PC-9 (cell line): Measurements from ENCODE around the gene MTG1. TPM values are rescaled to one million over a fixed set of nuclear protein-coding genes. Genes with fewer than 3 reads are reported as not detected.

Experiments
- BruUV-seq: library from RNA; stranded (reverse); fragments of 400-500 nt; replicated peaks from 2 replicates; lab custom pipeline; 2021; lab: Mats Ljungman, UMichigan
- CTCF ChIA-PET: fragments of 300-600 bp; sonication (Branson Sonifier 250); formaldehyde crosslinking; loops from one replicate; lab custom pipeline; 2022; ENCODE audit warnings: antibody characterized with exemption; lab: Charles Lee
- POLR2A ChIA-PET: fragments of 300-600 bp; sonication (Branson Sonifier 250); formaldehyde crosslinking; loops from one replicate; lab custom pipeline; 2022; ENCODE audit warnings: antibody characterized with exemption; ENCODE audit not compliant: unreplicated experiment; lab: Charles Lee
- DNase-seq, 2 experiments: peaks; one replicate each; pipeline versions ENCODE4 v3.0.0 to v3.0.0-alpha.2; 2015 to 2022; ENCODE audit warnings: mixed read lengths in 1 of 2
- H2AFZ ChIP-seq: fragments of 200-600 bp; sonication (generic); 2 replicates; pipeline ENCODE4 v1.8.1; 2017; ENCODE audit warnings: antibody characterized with exemption
- H3F3A ChIP-seq: fragments of 200-600 bp; sonication (generic); 2 replicates; pipeline ENCODE4 v1.8.1; 2017; ENCODE audit warnings: antibody characterized with exemption, mild to moderate bottlenecking, low read depth; ENCODE audit not compliant: insufficient read depth
- H3K27ac ChIP-seq: fragments of 200-600 bp; sonication (generic); 2 replicates; pipeline ENCODE4 v1.6.1; 2016; ENCODE audit warnings: mixed run types
- H3K27me3 ChIP-seq: fragments of 200-600 bp; sonication (generic); 2 replicates; pipeline ENCODE4 v1.6.1; 2016; ENCODE audit warnings: low read depth, mixed run types; ENCODE audit not compliant: insufficient read depth
- H3K36me3 ChIP-seq: fragments of 200-600 bp; sonication (generic); 2 replicates; pipeline ENCODE4 v1.6.1; 2016; ENCODE audit warnings: low read depth, mixed run types
- H3K4me1 ChIP-seq: fragments of 200-600 bp; sonication (generic); replicated peaks from 2 replicates; pipeline ENCODE4 v1.6.1; 2016; ENCODE audit warnings: mixed run types; ENCODE audit not compliant: insufficient read depth
- H3K4me2 ChIP-seq: fragments of 200-600 bp; sonication (generic); 2 replicates; pipeline ENCODE4 v1.6.1; 2017; ENCODE audit warnings: mixed run types
- H3K4me3 ChIP-seq: fragments of 200-600 bp; sonication (generic); 2 replicates; pipeline ENCODE4 v1.6.1; 2016; ENCODE audit warnings: mixed run types
- H3K79me2 ChIP-seq: fragments of 200-600 bp; sonication (generic); 2 replicates; pipeline ENCODE4 v1.6.1; 2017; ENCODE audit warnings: low read depth, mixed run types
- H3K9me2 ChIP-seq: fragments of 200-600 bp; sonication (generic); 2 replicates; pipeline ENCODE4 v1.8.1; 2017; ENCODE audit warnings: mild to moderate bottlenecking; ENCODE audit not compliant: insufficient read depth
- H3K9me3 ChIP-seq: fragments of 200-600 bp; sonication (generic); 2 replicates; pipeline ENCODE4 v1.8.1; 2016; ENCODE audit warnings: low read depth; ENCODE audit not compliant: insufficient read depth
- H4K20me1 ChIP-seq: fragments of 200-600 bp; sonication (generic); 2 replicates; pipeline ENCODE4 v1.8.1; 2017; ENCODE audit not compliant: insufficient read depth
- CTCF ChIP-seq: fragments of 200-600 bp; sonication (generic); conservative IDR thresholded peaks from 2 replicates; pipeline ENCODE4 v1.6.1; 2017; ENCODE audit warnings: mixed run types, antibody characterized with exemption, mild to moderate bottlenecking, moderate library complexity
- EZH2 ChIP-seq: fragments of 200-600 bp; sonication (generic); IDR thresholded peaks from 2 replicates; pipeline ENCODE4 v1.8.0; 2017; ENCODE audit warnings: antibody characterized with exemption, low read depth
- intact Hi-C: fragments of 100-400 bp; cut with micrococcal nuclease; formaldehyde crosslinking; loops from one replicate; pipeline ENCODE4 v1.10.0; 2022; ENCODE audit not compliant: unreplicated experiment
- total RNA-seq: library from RNA; stranded (reverse); gene quantifications from 2 replicates; pipeline ENCODE4 v1.2.3, GENCODE V29; 2021

MTG1 gene
- total RNA-seq, 1 experiment from 2014 or later: 33.0 TPM

- TF ChIP-seq CTCF (no peak), EZH2 (no peak)
- ChIA-PET POLR2A (no interaction called here), CTCF (no interaction called here)
- Histone ChIP-seq H4K20me1 (no peaks in the 10 kb centered on the region), H3K4me1 (no peaks in the 10 kb centered on the region), H3K9me3 (no peaks in the 10 kb centered on the region), H3K9me2 (no peaks in the 10 kb centered on the region), H3K36me3 (no peaks in the 10 kb centered on the region), H3K27me3 (no peaks in the 10 kb centered on the region), H3K4me2 (no peak overlapping the region), H3K79me2 (no peaks in the 10 kb centered on the region), H3F3A (no peaks in the 10 kb centered on the region), H3K4me3 (no peak overlapping the region), H2AFZ (no peak overlapping the region), H3K27ac (no peak overlapping the region)
- DNase-seq: no peak
- BruUV-seq: no TSS peak
- intact Hi-C loops: no loop called here
These were observed 38.7 kb upstream of the MTG1 start for GRCh38 chr10:133355266-133355665.

GRCh38 chr10:133355991-133356390 is 38.0 kb upstream of the MTG1 start:
- ChIA-PET POLR2A (no interaction called here), CTCF (no interaction called here)
- BruUV-seq: no TSS peak
- Histone ChIP-seq H3K4me1 (no peaks in the 10 kb centered on the region), H3F3A (no peaks in the 10 kb centered on the region), H3K27ac (no peak overlapping the region), H3K9me2 (no peaks in the 10 kb centered on the region), H3K9me3 (no peaks in the 10 kb centered on the region), H3K4me3 (no peak overlapping the region), H3K79me2 (no peaks in the 10 kb centered on the region), H3K4me2 (0 out of 2 replicates have a peak overlapping the region, but pooled peaks have one; percentile 82), H3K27me3 (no peaks in the 10 kb centered on the region), H3K36me3 (no peaks in the 10 kb centered on the region), H2AFZ (no peak overlapping the region), H4K20me1 (no peaks in the 10 kb centered on the region)
- TF ChIP-seq CTCF: no peak
- no peak for TF ChIP-seq EZH2
- DNase-seq: no peak
- intact Hi-C loops: no loop called here

GRCh38 chr10:133356549-133357284 is 37.2 kb upstream of the MTG1 start:
- Histone ChIP-seq H3K27ac (no peak overlapping the region), H3K4me3 (peak overlapping the region; percentile 63), H3K27me3 (no peaks in the 10 kb centered on the region), H3K9me2 (no peaks in the 10 kb centered on the region), H3K79me2 (no peaks in the 10 kb centered on the region), H3K36me3 (no peaks in the 10 kb centered on the region), H3K9me3 (no peaks in the 10 kb centered on the region), H2AFZ (peak overlapping the region; percentile 82), H3K4me2 (peak overlapping the region; percentile 82), H4K20me1 (no peaks in the 10 kb centered on the region), H3K4me1 (no peaks in the 10 kb centered on the region), H3F3A (no peaks in the 10 kb centered on the region)
- ChIA-PET CTCF (no interaction called here), POLR2A (no interaction called here)
- DNase-seq: no peak
- no peak for TF ChIP-seq EZH2
- TF ChIP-seq CTCF: no peak
- BruUV-seq: TSS peak; percentile 20
- intact Hi-C loops: no loop called here
